GM19238 (cell line): ENCODE data around the gene WIF1.
A peak's percentile ranks its signal among the peaks of the same experiment; 100 is the strongest.

Source experiments
- DNase-seq: peaks from one replicate; pipeline ENCODE4 v3.0.0; 2011; ENCODE audit warnings: low spot score; ENCODE audit not compliant: insufficient read length

Gene WIF1, protein sequence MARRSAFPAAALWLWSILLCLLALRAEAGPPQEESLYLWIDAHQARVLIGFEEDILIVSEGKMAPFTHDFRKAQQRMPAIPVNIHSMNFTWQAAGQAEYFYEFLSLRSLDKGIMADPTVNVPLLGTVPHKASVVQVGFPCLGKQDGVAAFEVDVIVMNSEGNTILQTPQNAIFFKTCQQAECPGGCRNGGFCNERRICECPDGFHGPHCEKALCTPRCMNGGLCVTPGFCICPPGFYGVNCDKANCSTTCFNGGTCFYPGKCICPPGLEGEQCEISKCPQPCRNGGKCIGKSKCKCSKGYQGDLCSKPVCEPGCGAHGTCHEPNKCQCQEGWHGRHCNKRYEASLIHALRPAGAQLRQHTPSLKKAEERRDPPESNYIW

DNA sequence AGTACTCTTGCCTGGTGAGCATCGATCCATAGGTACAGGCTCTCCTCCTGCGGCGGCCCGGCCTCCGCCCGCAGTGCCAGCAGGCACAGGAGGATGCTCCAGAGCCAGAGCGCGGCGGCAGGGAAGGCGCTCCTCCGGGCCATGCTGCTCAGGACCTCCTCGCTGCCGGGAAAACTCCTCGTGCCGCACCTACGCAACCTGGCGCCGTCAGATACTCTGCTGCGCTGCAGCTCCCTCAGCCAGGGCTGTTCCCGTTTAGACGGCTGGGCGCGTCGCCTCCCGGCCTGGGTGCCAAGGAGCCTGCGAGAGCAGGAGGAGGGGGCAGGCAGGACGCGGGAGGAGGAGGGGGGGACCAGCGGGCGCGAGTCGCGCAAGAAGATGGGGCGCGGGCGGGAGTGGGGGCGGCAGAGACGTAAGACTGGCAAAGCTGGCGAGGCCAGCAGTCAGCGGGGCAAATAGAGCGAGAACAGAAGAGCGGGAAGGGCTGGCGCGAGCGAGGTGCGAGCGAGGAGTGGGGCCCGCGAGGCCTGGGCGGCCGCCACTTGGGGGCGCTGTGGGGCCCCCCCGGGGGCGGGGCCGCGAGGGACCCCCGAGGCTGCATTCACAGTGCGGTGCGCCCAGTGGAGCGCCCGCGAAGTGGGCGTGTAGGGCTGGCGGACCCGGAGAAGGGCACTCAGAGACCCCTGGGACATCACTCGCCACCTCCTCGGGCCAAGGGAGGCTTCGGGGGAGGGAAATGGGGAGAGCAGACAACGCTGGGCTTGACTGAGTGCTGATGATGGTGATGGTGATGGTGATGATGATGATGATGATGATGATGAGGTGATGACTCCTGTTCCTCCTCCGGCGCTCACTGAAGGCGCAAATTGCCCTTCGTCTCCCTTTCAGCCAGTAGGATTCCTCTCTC, at the start of gene WIF1:
WIF1 (minus strand) TSS at position 257 of the 907 bp plus-strand sequence; CDS start at position 143, 114 bp downstream.
- peak; percentile 6 for DNase-seq

DNA sequence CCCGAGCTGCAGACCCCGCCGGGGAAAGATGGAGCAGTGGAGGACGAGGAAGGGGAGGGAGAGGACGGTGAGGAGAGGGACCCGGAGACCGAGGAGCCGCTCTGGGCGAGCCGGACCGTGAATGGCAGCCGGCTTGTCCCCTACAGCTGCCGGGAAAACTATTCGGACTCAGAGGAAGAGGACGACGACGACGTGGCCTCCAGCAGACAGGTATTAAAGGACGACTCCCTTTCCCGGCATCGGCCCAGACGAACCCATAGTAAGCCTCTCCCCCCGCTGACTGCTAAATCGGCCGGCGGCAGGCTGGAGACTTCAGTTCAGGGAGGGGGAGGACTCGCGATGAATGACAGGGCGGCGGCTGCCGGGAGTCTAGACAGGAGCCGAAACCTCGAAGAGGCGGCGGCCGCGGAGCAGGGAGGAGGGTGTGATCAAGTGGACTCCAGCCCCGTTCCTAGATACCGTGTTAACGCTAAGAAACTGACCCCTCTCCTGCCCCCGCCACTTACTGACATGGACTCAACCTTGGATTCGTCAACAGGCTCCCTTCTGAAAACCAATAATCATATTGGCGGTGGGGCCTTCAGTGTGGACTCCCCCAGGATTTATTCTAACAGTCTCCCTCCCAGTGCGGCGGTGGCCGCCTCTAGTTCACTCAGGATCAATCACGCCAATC, 49.2 kb upstream of the WIF1 start:
- DNase-seq = peak; percentile 57

DNA sequence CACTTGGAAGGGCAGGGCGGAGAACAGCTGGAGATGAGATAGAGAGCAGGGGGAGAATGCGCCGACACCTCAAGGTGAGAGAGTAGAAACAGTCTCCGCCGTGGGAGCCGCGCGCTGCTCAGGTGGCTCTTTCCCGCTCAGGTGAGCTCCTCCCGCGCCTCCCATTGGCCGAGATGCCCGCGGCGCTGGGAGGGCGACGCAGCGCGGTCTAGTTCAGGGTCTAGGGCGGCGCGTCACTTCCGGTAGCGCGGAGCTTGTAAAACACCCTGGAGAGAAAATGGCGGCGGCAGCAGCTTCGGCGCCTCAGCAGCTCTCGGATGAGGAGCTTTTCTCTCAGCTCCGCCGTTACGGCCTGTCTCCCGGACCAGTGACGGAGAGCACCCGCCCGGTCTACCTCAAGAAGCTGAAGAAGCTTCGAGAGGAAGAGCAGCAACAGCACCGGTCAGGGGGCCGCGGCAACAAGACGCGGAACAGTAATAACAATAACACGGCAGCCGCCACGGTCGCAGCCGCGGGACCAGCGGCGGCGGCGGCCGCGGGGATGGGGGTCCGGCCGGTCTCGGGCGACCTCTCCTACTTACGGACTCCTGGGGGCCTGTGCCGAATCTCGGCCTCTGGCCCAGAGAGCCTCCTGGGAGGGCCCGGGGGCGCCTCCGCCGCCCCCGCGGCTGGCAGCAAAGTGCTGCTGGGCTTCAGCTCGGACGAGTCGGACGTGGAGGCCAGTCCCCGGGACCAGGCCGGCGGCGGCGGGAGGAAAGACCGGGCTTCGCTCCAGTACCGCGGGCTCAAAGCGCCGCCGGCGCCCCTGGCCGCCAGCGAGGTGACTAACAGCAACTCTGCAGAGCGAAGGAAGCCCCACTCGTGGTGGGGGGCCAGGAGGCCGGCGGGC, 48.5 kb upstream of the WIF1 start, which contains the start of gene LEMD3:
LEMD3 (plus strand) TSS at position 264 of the 889 bp plus-strand sequence; CDS start at position 278, 14 bp downstream.
- peak; percentile 91 for DNase-seq

DNA sequence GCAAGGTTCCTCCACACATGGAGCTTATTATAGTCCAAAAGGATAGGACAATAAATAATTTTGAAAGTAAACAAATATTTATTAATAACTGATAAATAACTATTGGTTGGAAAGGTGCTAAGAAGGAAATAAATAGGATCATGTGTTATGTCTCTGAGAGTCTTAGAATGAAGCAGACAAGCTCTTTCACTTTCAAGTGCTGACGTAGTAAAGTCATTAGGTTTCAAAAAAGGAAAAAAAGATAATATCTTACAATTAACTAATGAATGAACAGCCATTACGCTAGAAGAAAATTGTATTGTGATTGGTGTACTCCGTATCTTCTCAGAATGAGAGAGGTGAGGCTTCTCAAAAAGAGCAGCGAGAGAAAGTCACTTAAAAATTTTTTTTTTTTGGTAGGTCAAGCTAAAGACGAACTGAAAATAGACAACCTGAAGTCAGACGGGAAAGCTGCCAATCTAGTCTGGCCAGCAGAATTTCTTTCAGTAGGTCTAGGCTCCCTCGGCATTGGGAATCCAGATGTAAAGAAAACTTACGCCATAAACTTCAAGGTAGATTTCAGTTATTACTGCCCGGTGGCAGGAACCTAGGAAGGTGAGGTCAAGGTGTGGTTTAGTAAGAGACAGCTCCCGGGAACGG, 47.7 kb upstream of the WIF1 start:
- DNase-seq = no peak

GRCh38 chr12:65164774-65165173, 43.7 kb upstream of the WIF1 start:
- DNase-seq = no peak

- DNase-seq = no peak
Measured at GRCh38 chr12:65164244-65164643, 43.1 kb upstream of the WIF1 start.

DNA sequence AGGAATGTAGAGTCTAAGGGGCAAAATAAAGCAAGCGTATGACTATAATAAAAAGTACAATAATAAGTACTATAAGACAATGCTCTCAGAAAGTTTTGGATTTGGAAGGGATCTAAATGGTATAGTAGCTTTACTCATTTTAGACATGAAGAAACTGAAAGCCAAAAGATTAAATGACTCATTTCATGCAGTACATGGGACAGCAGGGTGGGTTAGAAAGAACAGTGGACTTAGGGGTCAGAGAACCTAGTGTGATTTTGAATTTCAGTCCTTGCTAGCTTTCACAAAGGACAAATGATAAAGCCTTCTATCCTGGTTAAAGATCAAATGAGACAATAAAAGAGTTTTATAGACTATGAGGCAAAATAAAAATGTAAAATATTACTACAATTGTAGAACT, 41.5 kb upstream of the WIF1 start:
- DNase-seq = peak; percentile 6

DNA sequence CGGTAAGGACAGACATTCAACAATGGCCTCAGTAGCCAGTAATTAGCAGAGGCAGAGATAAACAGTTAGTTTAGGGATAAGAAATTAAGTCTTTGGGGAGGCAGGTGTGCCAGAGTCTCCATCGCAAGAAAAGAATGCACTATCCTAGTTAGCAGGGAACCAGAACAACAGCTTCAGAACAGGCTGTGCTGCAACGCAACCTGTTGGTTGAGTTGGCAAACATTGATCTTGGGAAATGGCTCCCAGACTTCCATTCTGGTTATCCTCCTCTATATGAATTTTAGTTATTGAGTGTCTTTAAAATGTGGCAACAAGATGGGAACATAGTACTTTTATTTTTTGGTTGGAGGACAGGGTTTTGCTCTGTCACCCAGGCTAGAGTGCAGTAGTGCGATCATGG, 36.0 kb upstream of the WIF1 start:
- no peak for DNase-seq

GRCh38 chr12:65156366-65156841, 35.3 kb upstream of the WIF1 start:
- DNase-seq = peak; percentile 23

DNA sequence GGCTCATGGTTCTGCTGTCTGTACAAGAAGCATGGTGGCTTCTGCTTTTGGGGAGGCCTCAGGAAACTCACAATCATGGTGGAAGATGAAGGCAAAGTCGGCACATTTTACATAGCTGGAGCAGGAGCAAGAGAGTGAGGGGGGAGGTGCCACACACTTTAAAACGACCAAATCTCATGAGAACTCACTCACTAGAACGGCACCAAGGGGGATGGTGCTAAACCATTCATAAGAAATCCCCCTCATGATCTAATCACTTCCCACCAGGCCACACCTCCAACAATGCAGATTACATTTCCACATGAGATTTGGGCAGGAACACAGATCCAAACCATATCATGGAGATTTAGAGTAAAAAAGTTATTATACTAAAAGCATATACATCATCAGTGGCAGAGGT, 34.7 kb upstream of the WIF1 start:
- no peak for DNase-seq

GRCh38 chr12:65152596-65152995, 31.5 kb upstream of the WIF1 start:
- no peak for DNase-seq

- DNase-seq = no peak
Measured at GRCh38 chr12:65152012-65152411, 30.9 kb upstream of the WIF1 start.

GRCh38 chr12:65147312-65147905, 26.3 kb upstream of the WIF1 start:
- DNase-seq = no peak

GRCh38 chr12:65140738-65141137, 19.6 kb upstream of the WIF1 start:
- DNase-seq = no peak

DNA sequence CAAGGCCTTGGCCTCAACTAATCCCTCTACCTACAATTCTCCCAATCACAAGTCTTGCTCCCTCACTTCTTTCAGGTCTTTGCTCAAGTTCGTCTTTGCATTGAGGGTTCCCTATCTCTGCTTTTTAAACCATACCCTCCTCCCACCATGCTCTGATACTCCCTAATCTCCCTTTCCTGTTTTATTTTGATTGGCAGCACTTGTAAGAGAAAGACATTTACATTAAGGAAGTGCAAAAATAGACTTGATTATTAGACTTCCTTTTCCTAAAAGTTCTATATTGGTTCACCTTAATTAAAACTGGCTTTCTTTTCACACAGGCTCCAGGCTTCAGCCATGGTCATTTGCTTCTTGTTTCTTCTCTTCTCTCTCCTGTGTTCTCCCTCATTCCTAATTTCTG, 18.3 kb upstream of the WIF1 start:
- no peak for DNase-seq

DNA sequence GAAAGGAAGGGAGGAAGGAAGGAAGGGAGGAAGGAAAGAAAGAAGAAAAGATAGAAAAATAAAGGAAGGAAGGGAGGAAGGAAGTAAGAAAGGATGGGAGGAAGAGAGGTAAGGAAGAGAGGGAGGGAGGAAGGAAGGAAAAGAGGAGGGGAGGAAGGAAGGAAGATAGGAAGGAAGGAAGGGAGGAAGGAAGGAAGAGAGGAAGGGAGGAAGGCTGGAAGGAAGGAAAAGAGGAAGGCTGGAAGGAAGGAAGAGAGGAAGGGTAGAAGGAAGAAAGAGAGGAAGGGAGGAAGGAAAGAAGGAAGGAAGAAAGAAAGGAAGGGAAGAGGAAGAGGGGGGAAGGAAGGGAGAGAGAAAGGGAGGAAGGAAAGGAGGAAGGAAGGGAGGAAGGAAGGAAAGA, 12.8 kb upstream of the WIF1 start:
- DNase-seq = no peak

DNA sequence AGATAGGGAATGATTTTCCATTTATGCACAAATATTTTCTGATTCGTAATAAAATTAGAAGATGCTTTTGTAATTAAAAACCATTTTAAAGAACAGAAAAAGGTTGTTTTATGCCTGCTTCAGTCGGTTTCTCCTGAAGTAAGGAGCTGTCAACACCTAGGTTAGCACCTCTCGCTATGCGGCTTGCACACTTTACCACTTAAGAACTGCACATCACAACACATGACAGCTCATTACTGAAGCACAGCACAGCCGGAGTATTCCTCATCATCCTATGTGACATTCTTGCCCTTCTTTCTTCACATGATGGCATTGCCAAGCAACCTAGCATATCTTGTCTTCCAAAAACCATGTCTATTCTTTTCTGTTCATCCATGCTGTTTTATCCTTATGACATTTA, 5.4 kb upstream of the WIF1 start:
- DNase-seq = no peak

- no peak for DNase-seq
Measured at GRCh38 chr12:65125975-65126374, 4.9 kb upstream of the WIF1 start.

- DNase-seq = no peak
Measured at GRCh38 chr12:65125247-65125646, 4.1 kb upstream of the WIF1 start.
